ENCODE measurements around the gene NCKAP5L. TPM values are rescaled to one million over a fixed set of nuclear protein-coding genes. Genes with fewer than 3 reads are reported as not detected.

Gene NCKAP5L
- total and polyA plus RNA-seq, 2 donors (not counting 3 experiments of a cell fraction or from before 2014, with no cell fraction given) = 17.4 to 46.1 TPM

DNA sequence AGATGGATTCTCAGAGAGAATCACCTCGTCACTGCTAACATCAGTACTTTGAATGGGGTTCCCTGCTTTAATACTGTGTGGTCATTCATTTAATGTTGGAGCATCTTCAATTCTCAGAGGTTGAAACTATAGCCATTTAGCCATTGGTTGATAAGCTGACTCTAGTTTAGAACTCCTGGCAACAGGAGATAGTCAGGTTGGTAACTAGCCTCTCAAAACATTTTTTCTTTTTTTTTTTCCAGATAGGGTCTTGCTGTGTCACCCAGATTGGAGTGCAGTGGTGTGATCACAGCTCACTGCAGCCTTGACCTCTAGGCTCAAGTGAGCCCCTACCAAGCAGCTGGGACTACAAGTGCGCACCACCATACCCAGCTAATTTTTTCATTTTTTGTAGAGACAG, 3.5 kb upstream of the NCKAP5L start:
- no peak overlapping the region for H2AFZ ChIP-seq (ENCODE audit: low read depth, low read length)
- DNase-seq (ENCODE audit: low read depth, low spot score) (no peak), FAIRE-seq (no peak)
- no peaks in the 10 kb centered on the region for H3K9me3 ChIP-seq (replicated peaks; ENCODE audit: control insufficient read depth, insufficient read depth, low read length)
- no peak overlapping the region for H3K4me2 ChIP-seq (ENCODE audit: insufficient read depth, low read length)
- H3K79me2 ChIP-seq (ENCODE audit: control insufficient read depth, insufficient read depth, low read length) = peaks cover 10% of the 10 kb centered on the region
- H4K20me1 ChIP-seq (replicated peaks; ENCODE audit: control insufficient read depth, extremely low read depth, insufficient read depth, low read length) = no peaks in the 10 kb centered on the region
- POLR2A ChIA-PET = interaction anchor here (1.6 kb wide), 1 partner anchor 10 kb away, joined by 3 read pairs; no protein-coding TSS in a partner anchor
- H3K4me3 ChIP-seq (replicated peaks in 1 of 3; ENCODE audit: insufficient read depth in 1 of 3, low read depth in 1 of 3, low read length in 3 of 3) = no peak overlapping the region
- BruUV-seq (replicated peaks) = no TSS peak
- intact Hi-C loops (cut with micrococcal nuclease) = no loop called here
- H3K27ac ChIP-seq (ENCODE audit: insufficient read depth, low read depth, low read length) = no peak overlapping the region
- H3K4me1 ChIP-seq (ENCODE audit: control insufficient read depth, extremely low read depth, insufficient read depth, low read length) = peaks cover 14% of the 10 kb centered on the region
- dilution Hi-C loops (cut with MboI; ENCODE audit: extremely low pct_ligation_motif_present, low sequenced_read_pairs) = no loop called here
- H3K9me1 ChIP-seq (replicated peaks; ENCODE audit: control insufficient read depth, extremely low read depth, insufficient read depth, low read length) = no peaks in the 10 kb centered on the region
- H3K9ac ChIP-seq (replicated peaks; ENCODE audit: extremely low read depth, insufficient read depth, low read length) = no peak overlapping the region
- TF ChIP-seq POLR2A (IDR thresholded peaks at IDR 0.05; ENCODE audit: low read depth, low read length) (no peak), MYC (IDR thresholded peaks at IDR 0.05; ENCODE audit: low read depth, low read length) (no peak), GATA2 (IDR thresholded peaks at IDR 0.05; ENCODE audit: insufficient read depth, insufficient read length, low read depth, low read length) (no peak), POLR2AphosphoS5 (IDR thresholded peaks at IDR 0.05; ENCODE audit: insufficient read depth, low read depth, low read length) (no peak), JUN (IDR thresholded peaks at IDR 0.05; ENCODE audit: borderline replicate concordance, insufficient read depth, insufficient read length, low read depth) (no peak), FOS (IDR thresholded peaks at IDR 0.05; ENCODE audit: borderline replicate concordance, insufficient read depth, low read length) (no peak), EZH2 (IDR thresholded peaks at IDR 0.05; ENCODE audit: borderline replicate concordance, low read depth, low read length, severe bottlenecking) (no peak)
- TF ChIP-seq, protein P1, sequence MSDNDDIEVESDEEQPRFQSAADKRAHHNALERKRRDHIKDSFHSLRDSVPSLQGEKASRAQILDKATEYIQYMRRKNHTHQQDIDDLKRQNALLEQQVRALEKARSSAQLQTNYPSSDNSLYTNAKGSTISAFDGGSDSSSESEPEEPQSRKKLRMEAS (IDR thresholded peaks at IDR 0.05; ENCODE audit: insufficient read depth, insufficient read length) = no peak
- TF ChIP-seq, protein P2, sequence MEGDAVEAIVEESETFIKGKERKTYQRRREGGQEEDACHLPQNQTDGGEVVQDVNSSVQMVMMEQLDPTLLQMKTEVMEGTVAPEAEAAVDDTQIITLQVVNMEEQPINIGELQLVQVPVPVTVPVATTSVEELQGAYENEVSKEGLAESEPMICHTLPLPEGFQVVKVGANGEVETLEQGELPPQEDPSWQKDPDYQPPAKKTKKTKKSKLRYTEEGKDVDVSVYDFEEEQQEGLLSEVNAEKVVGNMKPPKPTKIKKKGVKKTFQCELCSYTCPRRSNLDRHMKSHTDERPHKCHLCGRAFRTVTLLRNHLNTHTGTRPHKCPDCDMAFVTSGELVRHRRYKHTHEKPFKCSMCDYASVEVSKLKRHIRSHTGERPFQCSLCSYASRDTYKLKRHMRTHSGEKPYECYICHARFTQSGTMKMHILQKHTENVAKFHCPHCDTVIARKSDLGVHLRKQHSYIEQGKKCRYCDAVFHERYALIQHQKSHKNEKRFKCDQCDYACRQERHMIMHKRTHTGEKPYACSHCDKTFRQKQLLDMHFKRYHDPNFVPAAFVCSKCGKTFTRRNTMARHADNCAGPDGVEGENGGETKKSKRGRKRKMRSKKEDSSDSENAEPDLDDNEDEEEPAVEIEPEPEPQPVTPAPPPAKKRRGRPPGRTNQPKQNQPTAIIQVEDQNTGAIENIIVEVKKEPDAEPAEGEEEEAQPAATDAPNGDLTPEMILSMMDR (IDR thresholded peaks at IDR 0.05; ENCODE audit: extremely low read depth in 1 of 2, insufficient read depth in 1 of 2, low read depth in 1 of 2, low read length in 2 of 2) = no peak
- no peaks in the 10 kb centered on the region for H3K36me3 ChIP-seq (ENCODE audit: control insufficient read depth in 2 of 2, extremely low read depth in 1 of 2, insufficient read depth in 2 of 2, low read length in 2 of 2)
- H3K27me3 ChIP-seq (ENCODE audit: control insufficient read depth in 2 of 2, insufficient read depth in 2 of 2, low read length in 2 of 2) = no peaks in the 10 kb centered on the region
- CTCF ChIA-PET = interaction anchor here (0.8 to 2.5 kb wide), 5 partner anchors 36 to 114 kb away, joined by 3 to 9 read pairs (median 3); partner anchors contain the start of gene TMBIM6
